HCT116 (cell line): ENCODE measurements around the gene NOS3. TPM values are rescaled to one million over a fixed set of nuclear protein-coding genes. Genes with fewer than 3 reads are reported as not detected.

Source experiments
- ATAC-seq: fragments of 200-7000 bp; cut with Tn5 transposase; 2 replicates; pipeline ENCODE4 v1.9.1; 2020; ENCODE audit warnings: mild to moderate bottlenecking, moderate library complexity
- BruUV-seq: library from RNA; stranded (reverse); fragments of 400-500 nt; replicated peaks from 2 replicates; lab custom pipeline; 2021; lab: Mats Ljungman, UMichigan
- CTCF ChIA-PET: fragments of 300-600 bp; sonication (Branson Sonifier 250); formaldehyde crosslinking; loops from one replicate; lab custom pipeline; 2021; ENCODE audit warnings: antibody characterized with exemption; lab: Charles Lee
- POLR2A ChIA-PET: fragments of 300-600, 350-600 bp; sonication (Branson Sonifier 250); formaldehyde crosslinking; loops from one replicate; lab custom pipeline; 2021; ENCODE audit warnings: antibody characterized with exemption; lab: Charles Lee
- RAD21 ChIA-PET, 2 experiments: fragments of 300-600 bp; sonication (Branson Sonifier 250); formaldehyde crosslinking; loops; one replicate each; lab custom pipeline; 2023; ENCODE audit warnings: low total read pairs in 2 of 2; ENCODE audit not compliant: uncharacterized antibody in 2 of 2, unreplicated experiment in 2 of 2, low non-redundant PET in 1 of 2; lab: Charles Lee
- DNase-seq: peaks from one replicate; pipeline ENCODE4 v3.0.0-alpha.2; 2010; ENCODE audit warnings: low read depth, low spot score
- H2AFZ ChIP-seq: fragments of 200-600 bp; shearing (Covaris generic), sonication (generic); 2 replicates; pipeline ENCODE4 v1.6.1; 2017; ENCODE audit warnings: low read depth, mixed run types, mixed read lengths, antibody characterized with exemption, low read length; ENCODE audit not compliant: poor library complexity, severe bottlenecking
- H3K27ac ChIP-seq: 2 replicates; pipeline ENCODE4 v1.5.1; 2012; ENCODE audit warnings: low read depth, low read length
- H3K27me3 ChIP-seq: fragments of 200-600 bp; sonication (generic); 2 replicates; pipeline ENCODE4 v1.6.1; 2016; ENCODE audit warnings: mixed run types, low read length, mixed read lengths; ENCODE audit not compliant: insufficient read depth
- H3K36me3 ChIP-seq, 2 experiments: fragments of 200-500 bp in 1 of 2; fragments of 200-600 bp in 1 of 2; sonication (Bioruptor generic) in 1 of 2; sonication (generic) in 1 of 2; 2 replicates each; pipeline versions ENCODE4 v1.5.1 to v1.6.1; 2014 to 2016; ENCODE audit warnings: low read length in 2 of 2, inconsistent platforms in 1 of 2, mixed read lengths in 1 of 2, mixed run types in 1 of 2; ENCODE audit not compliant: insufficient read depth in 2 of 2, control insufficient read depth in 1 of 2
- H3K4me1 ChIP-seq, 2 experiments: fragments of 200-600 bp in 1 of 2; sonication (generic) in 1 of 2; 2 replicates each; pipeline versions ENCODE4 v1.5.1 to v1.6.1; 2012 to 2017; ENCODE audit warnings: low read length in 2 of 2, inconsistent platforms in 1 of 2, mild to moderate bottlenecking in 1 of 2, mixed read lengths in 1 of 2, mixed run types in 1 of 2, moderate library complexity in 1 of 2; ENCODE audit not compliant: insufficient read depth in 2 of 2, control insufficient read depth in 1 of 2
- H3K4me2 ChIP-seq: fragments of 200-600 bp; sonication (generic); 2 replicates; pipeline ENCODE4 v1.6.1; 2017; ENCODE audit warnings: mixed run types, low read length, mixed read lengths
- H3K4me3 ChIP-seq, 2 experiments: fragments of 200-600 bp in 1 of 2; sonication (generic) in 1 of 2; replicated peaks in 1 of 2; 2 replicates each; pipeline ENCODE4 v1.5.1; 2011 to 2016; ENCODE audit warnings: low read length in 2 of 2, control low read depth in 1 of 2, low read depth in 1 of 2, mild to moderate bottlenecking in 1 of 2, mixed read lengths in 1 of 2, mixed run types in 1 of 2
- H3K79me2 ChIP-seq: fragments of 200-600 bp; sonication (generic); 2 replicates; pipeline ENCODE4 v1.6.1; 2017; ENCODE audit warnings: mild to moderate bottlenecking, mixed run types, low read length, moderate library complexity, mixed read lengths; ENCODE audit not compliant: insufficient read depth
- H3K9ac ChIP-seq: fragments of 200-600 bp; sonication (generic); 2 replicates; pipeline ENCODE4 v1.6.1; 2016; ENCODE audit warnings: low read length, mixed read lengths
- H3K9me2 ChIP-seq: fragments of 200-600 bp; sonication (generic), shearing (Covaris generic); 2 replicates; pipeline ENCODE4 v1.6.1; 2017; ENCODE audit warnings: mixed run types, mild to moderate bottlenecking, moderate library complexity; ENCODE audit not compliant: insufficient read depth
- H3K9me3 ChIP-seq, 2 experiments: fragments of 200-500 bp in 1 of 2; fragments of 200-600 bp in 1 of 2; sonication (Bioruptor generic) in 1 of 2; sonication (generic) in 1 of 2; 2 replicates each; pipeline ENCODE4 v1.6.1; 2014 to 2017; ENCODE audit warnings: low read length in 2 of 2, mixed read lengths in 2 of 2, inconsistent platforms in 1 of 2, low read depth in 1 of 2, mild to moderate bottlenecking in 1 of 2, mixed run types in 1 of 2, moderate library complexity in 1 of 2; ENCODE audit not compliant: control insufficient read depth in 1 of 2, insufficient read depth in 1 of 2
- H4K20me1 ChIP-seq: fragments of 200-600 bp; sonication (generic), shearing (Covaris generic); 2 replicates; pipeline ENCODE4 v1.6.1; 2017; ENCODE audit warnings: mixed run types, mild to moderate bottlenecking, moderate library complexity; ENCODE audit not compliant: insufficient read depth
- ATF3 ChIP-seq: IDR thresholded peaks from 2 replicates; pipeline ENCODE4 v1.6.1; 2012
- CTCF ChIP-seq, 3 experiments: fragments of 200-600 bp in 1 of 3; sonication (generic) in 1 of 3; IDR thresholded peaks in 2 of 3; conservative IDR thresholded peaks in 1 of 3; 2 replicates each; pipeline ENCODE4 v1.5.1; 2012 to 2017; ENCODE audit warnings: low read depth in 2 of 3, low read length in 2 of 3, antibody characterized with exemption in 1 of 3, borderline replicate concordance in 1 of 3, control low read depth in 1 of 3, mild to moderate bottlenecking in 1 of 3, mixed read lengths in 1 of 3, mixed run types in 1 of 3, moderate library complexity in 1 of 3; ENCODE audit not compliant: insufficient read depth in 1 of 3
- EGR1 ChIP-seq: IDR thresholded peaks from 2 replicates; pipeline ENCODE4 v1.6.1; 2012; ENCODE audit warnings: low read depth
- ELF1 ChIP-seq: IDR thresholded peaks from 2 replicates; pipeline ENCODE4 v1.6.1; 2012; ENCODE audit warnings: low read depth, borderline replicate concordance
- EZH2 ChIP-seq: fragments of 200-600 bp; sonication (generic); IDR thresholded peaks from 2 replicates; pipeline ENCODE4 v1.6.1; 2017; ENCODE audit warnings: antibody characterized with exemption, mixed run types
- EZH2phosphoT487 ChIP-seq: fragments of 200-600 bp; IDR thresholded peaks from 2 replicates; pipeline ENCODE4 v1.6.1; 2018; ENCODE audit warnings: antibody characterized with exemption, borderline replicate concordance
- FOSL1 ChIP-seq: IDR thresholded peaks from 2 replicates; pipeline ENCODE4 v1.6.1; 2012; ENCODE audit warnings: low read depth
- JUND ChIP-seq: IDR thresholded peaks from 2 replicates; pipeline ENCODE4 v1.6.1; 2012
- MAX ChIP-seq: IDR thresholded peaks from 2 replicates; pipeline ENCODE4 v1.6.1; 2012
- RAD21 ChIP-seq: IDR thresholded peaks from 2 replicates; pipeline ENCODE4 v1.6.1; 2012; ENCODE audit warnings: low read depth, mild to moderate bottlenecking
- SIN3A ChIP-seq: IDR thresholded peaks from 2 replicates; pipeline ENCODE4 v1.6.1; 2012; ENCODE audit warnings: low read depth
- SP1 ChIP-seq: IDR thresholded peaks from 2 replicates; pipeline ENCODE4 v1.6.1; 2012; ENCODE audit warnings: low read depth
- SRF ChIP-seq: IDR thresholded peaks from 2 replicates; pipeline ENCODE4 v1.6.1; 2012; ENCODE audit warnings: low read depth
- ZBTB33 ChIP-seq: IDR thresholded peaks from 2 replicates; pipeline ENCODE4 v1.6.1; 2011; ENCODE audit warnings: mild to moderate bottlenecking, low read length, moderate library complexity; ENCODE audit not compliant: insufficient replicate concordance; ENCODE audit errors: extremely low read depth
- ZFX ChIP-seq: fragments of 450-650 bp; IDR thresholded peaks from 2 replicates; pipeline ENCODE4 v1.6.1; 2017
- ZNF274 ChIP-seq: fragments of 200-500 bp; sonication (Bioruptor generic); IDR thresholded peaks from 2 replicates; pipeline ENCODE4 v1.6.1; 2014; ENCODE audit warnings: mild to moderate bottlenecking, low read depth, low read length, inconsistent platforms
- intact Hi-C: fragments of 100-400 bp; cut with micrococcal nuclease; formaldehyde crosslinking; loops from 2 replicates; pipeline ENCODE4 v1.10.0; 2022
- total RNA-seq: library from RNA; stranded (reverse); gene quantifications from one replicate; pipeline ENCODE4 v1.2.1, GENCODE V29; 2021; ENCODE audit not compliant: unreplicated experiment

Gene NOS3
- total RNA-seq, 1 experiment from 2014 or later, result 35.8 TPM

DNA sequence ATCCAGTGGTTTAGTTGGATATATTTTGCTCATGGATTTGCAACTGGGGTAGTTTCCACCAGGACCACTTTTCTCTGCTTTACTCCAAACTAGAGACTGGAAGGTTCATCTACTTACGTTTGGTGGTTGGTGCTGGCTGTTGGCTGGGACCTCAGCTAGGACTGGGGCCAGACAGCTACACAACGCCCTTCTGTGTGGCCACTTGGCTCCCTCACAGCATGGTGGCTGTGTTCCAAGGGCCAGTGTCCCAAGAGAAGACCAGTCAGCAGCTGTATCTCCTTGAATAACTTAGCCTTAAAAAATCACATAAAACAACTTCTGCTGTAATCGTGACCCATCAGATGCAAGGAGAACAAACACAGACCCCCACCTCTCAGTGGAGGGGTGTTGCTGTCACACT lies 8.5 kb upstream of the NOS3 start:
- Histone ChIP-seq H3K4me1 (peaks cover 10 to 21% of the 10 kb centered on the region in 2 experiments; a peak in 3 of 4 replicates), H3K9me2 (no peaks in the 10 kb centered on the region), H2AFZ (no peak overlapping the region), H3K4me3 (no peak overlapping the region), H3K4me2 (no peak overlapping the region), H3K9me3 (no peaks in the 10 kb centered on the region), H3K79me2 (no peaks in the 10 kb centered on the region), H3K9ac (no peak overlapping the region), H3K27me3 (peaks cover 40% of the 10 kb centered on the region; the same call in 1 of the 2 replicates), H3K27ac (no peak overlapping the region), H4K20me1 (no peaks in the 10 kb centered on the region), H3K36me3 (no peaks in the 10 kb centered on the region)
- no peak for ATAC-seq
- ChIA-PET CTCF (no interaction called here), POLR2A (no interaction called here), RAD21 (no interaction called here)
- intact Hi-C loops, result no loop called here
- no TSS peak for BruUV-seq
- TF ChIP-seq EZH2 (no peak), SRF (no peak), EZH2phosphoT487 (no peak), FOSL1 (no peak), JUND (no peak), CTCF (IDR thresholded peaks at IDR 0.05 in 2 of 3, conservative IDR thresholded peaks at IDR 0.05 in 1 of 3; ENCODE audit: borderline replicate concordance in 1 of 3, insufficient read depth in 1 of 3, low read depth in 2 of 3, low read length in 2 of 3) (no peak), ZBTB33 (no peak), MAX (no peak), SP1 (no peak), ATF3 (no peak), SIN3A (no peak), EGR1 (no peak), RAD21 (no peak), ELF1 (no peak), ZFX (no peak), ZNF274 (no peak)
- DNase-seq, result no peak
